WERI-Rb-1 (cell line): ENCODE data around the gene INIP.

ENCODE experiments used
- DNase-seq: peaks from one replicate; pipeline ENCODE4 v3.0.0-alpha.2; 2020
- H3K27ac ChIP-seq: fragments of 250-450 bp; sonication (Bioruptor Pico); 2 replicates; pipeline ENCODE4 v1.5.1; 2020; ENCODE audit warnings: mild to moderate bottlenecking, moderate library complexity
- H3K27me3 ChIP-seq: fragments of 250-450 bp; sonication (Bioruptor Pico); 2 replicates; pipeline ENCODE4 v1.5.1; 2021; ENCODE audit warnings: mild to moderate bottlenecking, low read depth, moderate library complexity; ENCODE audit not compliant: insufficient read depth, severe bottlenecking
- H3K36me3 ChIP-seq: fragments of 250-450 bp; sonication (Bioruptor Pico); 2 replicates; pipeline ENCODE4 v1.5.1; 2020; ENCODE audit warnings: mild to moderate bottlenecking, moderate library complexity
- H3K4me3 ChIP-seq: 2 replicates; pipeline ENCODE4 v1.5.1; 2011; ENCODE audit warnings: low read depth, mild to moderate bottlenecking, control low read depth, low read length
- H3K9me3 ChIP-seq: fragments of 250-450 bp; sonication (Bioruptor Pico); 2 replicates; pipeline ENCODE4 v1.5.1; 2021; ENCODE audit warnings: mild to moderate bottlenecking, moderate library complexity; ENCODE audit not compliant: severe bottlenecking
- TF ChIP-seq, protein P1 (sequence below): IDR thresholded peaks from 2 replicates; pipeline ENCODE4 v1.5.1; 2011; ENCODE audit warnings: low read depth, mild to moderate bottlenecking, control low read depth, inconsistent platforms, low read length

The INIP gene

DNA sequence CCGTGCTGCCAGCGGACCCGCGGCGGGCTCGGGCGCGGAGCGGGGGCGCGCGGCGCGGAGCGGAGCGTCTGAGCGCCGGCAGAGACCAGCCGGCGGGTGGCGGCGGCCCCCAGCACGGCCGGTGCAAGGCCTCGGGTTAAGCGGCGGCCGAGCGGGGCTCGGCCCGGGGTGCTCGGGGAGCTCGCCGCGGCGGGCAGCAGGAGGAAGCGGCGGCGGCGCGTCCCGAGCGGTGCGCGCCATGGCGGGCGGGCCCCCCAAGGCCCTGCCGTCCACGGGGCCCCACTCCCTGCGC is 32.8 kb upstream of the INIP start:
- peak overlapping the region; percentile 80 for H3K4me3 ChIP-seq
- TF ChIP-seq, protein P1, sequence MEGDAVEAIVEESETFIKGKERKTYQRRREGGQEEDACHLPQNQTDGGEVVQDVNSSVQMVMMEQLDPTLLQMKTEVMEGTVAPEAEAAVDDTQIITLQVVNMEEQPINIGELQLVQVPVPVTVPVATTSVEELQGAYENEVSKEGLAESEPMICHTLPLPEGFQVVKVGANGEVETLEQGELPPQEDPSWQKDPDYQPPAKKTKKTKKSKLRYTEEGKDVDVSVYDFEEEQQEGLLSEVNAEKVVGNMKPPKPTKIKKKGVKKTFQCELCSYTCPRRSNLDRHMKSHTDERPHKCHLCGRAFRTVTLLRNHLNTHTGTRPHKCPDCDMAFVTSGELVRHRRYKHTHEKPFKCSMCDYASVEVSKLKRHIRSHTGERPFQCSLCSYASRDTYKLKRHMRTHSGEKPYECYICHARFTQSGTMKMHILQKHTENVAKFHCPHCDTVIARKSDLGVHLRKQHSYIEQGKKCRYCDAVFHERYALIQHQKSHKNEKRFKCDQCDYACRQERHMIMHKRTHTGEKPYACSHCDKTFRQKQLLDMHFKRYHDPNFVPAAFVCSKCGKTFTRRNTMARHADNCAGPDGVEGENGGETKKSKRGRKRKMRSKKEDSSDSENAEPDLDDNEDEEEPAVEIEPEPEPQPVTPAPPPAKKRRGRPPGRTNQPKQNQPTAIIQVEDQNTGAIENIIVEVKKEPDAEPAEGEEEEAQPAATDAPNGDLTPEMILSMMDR, result no peak
- no peaks in the 10 kb centered on the region for H3K9me3 ChIP-seq
- DNase-seq, result no peak
- H3K36me3 ChIP-seq, result peaks cover 15% of the 10 kb centered on the region
- peak overlapping the region; percentile 94 for H3K27ac ChIP-seq
- no peaks in the 10 kb centered on the region for H3K27me3 ChIP-seq

DNA sequence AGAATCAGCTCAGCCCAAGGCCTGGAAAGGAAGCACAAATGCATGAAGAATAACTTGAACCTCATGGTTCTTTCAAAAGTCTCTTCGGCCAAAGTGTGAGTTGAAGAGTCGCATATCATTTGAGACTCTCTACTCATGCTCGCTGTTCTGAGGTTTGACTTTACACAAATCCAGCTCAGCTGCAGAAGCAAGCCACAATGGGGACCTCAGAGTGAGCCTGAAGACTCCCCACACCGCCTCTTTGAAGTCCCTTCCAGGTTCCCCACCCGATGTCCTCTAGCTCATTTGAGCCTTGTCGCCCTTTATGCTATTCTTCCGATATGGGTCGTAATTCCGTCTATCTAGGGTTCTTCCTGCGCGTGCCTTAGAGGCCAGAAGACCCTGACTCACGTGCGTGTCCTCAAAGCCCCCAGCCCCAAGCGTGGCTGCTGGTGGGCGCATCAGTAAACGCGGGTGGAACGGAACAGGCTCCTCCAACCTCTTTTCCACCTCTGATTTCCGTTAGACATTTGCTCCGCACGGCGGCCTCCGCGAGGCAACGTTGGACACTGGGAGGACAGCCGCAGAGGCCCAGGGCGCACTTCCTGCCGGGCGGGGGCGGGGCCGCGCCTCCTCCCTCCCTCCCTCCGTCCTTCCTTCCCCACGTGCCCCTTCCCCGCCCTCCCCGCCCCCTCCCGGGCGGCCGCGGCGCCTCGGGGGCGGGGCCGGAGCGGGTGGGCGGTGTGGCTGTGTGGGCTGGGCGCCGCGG is 32.3 kb upstream of the INIP start, which contains the start of gene SNX30:
Gene SNX30 (plus strand): TSS at position 745 of the 748 bp plus-strand sequence. CDS start 242 bp downstream, outside the sequence.
- peak; percentile 95 for DNase-seq
- Histone ChIP-seq H3K36me3 (peaks cover 12% of the 10 kb centered on the region), H3K27me3 (no peaks in the 10 kb centered on the region), H3K4me3 (peak within 1 kb of the TSS; percentile 80), H3K9me3 (no peaks in the 10 kb centered on the region), H3K27ac (peak within 1 kb of the TSS; percentile 94)
- TF ChIP-seq, protein P1, result peak; percentile 39

DNA sequence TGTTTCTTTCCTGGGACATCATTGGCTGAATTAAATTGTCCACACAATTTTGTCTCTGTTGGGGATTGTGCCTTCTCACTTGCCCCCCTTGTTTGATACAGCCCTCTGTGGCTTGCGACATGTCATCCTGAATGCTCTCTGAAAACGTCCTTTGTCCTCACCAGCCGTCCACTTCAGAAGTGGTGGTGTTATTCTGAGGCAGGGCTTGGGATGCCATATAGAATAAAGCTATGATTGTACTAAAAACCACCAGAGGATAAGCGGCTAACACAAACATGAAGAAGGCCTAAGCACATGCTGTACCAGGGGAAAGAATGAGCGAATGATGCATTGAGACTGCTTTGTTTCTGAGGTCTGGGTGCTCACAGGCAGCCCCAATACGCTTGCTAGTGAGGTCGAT is 29.2 kb upstream of the INIP start:
- Histone ChIP-seq H3K27me3 (no peaks in the 10 kb centered on the region), H3K27ac (no peak overlapping the region), H3K4me3 (no peak overlapping the region), H3K36me3 (no peaks in the 10 kb centered on the region), H3K9me3 (no peaks in the 10 kb centered on the region)
- TF ChIP-seq, protein P1, result no peak
- no peak for DNase-seq

DNA sequence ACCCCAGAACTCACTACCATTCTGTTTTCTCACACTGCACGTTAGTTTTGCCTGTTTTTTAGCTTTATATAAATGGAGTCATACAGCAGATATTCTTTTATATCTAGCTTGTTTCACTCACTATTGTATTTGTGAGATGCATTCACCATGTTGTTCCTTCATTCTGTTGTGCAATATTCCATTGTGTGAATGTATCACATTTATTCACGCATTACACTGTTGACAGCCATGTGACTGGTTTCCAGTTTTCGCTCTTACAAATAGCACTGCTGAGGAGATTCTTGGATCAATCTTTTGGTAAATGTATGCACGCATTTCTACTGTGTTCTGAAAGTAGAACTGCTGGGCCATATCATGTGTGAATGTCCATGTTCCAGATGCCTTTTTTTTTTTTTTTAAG is 26.3 kb upstream of the INIP start:
- DNase-seq, result no peak
- Histone ChIP-seq H3K27ac (no peak overlapping the region), H3K4me3 (no peak overlapping the region), H3K27me3 (no peaks in the 10 kb centered on the region), H3K36me3 (no peaks in the 10 kb centered on the region), H3K9me3 (no peaks in the 10 kb centered on the region)
- TF ChIP-seq, protein P1, result no peak

DNA sequence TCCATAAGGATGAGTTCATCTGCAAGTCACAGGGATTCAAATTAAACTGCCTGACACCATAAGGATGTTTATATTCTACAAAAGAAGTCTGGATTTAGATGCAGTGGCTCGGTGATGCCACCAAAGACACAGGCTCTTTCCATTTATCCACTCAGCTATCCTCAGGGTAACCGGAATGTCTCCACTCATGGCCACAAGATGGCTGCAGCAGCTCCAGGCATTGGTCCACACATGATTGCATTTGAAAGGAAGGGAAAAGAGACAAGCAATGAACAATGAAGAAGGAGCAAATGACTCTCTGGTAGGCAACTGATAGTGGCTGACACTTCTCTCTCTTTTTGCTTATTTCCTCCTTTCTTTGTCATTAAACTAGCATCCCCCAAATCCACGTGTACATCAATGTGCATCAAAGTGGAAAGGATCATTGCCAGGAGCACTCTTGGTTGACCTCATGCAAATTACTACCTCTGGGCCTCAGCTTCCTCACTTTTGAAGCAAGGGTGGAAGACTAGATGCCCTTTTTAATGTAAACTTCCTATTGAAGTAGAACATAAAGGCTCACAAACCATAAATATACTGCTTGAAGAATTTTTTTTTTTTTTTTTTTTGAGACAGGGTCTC is 25.4 kb upstream of the INIP start:
- no peak for DNase-seq
- H3K36me3 ChIP-seq, result no peaks in the 10 kb centered on the region
- TF ChIP-seq, protein P1, result peak; percentile 35; the same call in 1 of the 2 replicates
- no peaks in the 10 kb centered on the region for H3K9me3 ChIP-seq
- no peak overlapping the region for H3K4me3 ChIP-seq
- H3K27ac ChIP-seq, result no peak overlapping the region
- H3K27me3 ChIP-seq, result no peaks in the 10 kb centered on the region
